Choroid plexus epithelial cell (primary cell): ENCODE measurements around the gene CLASP2.
A peak's percentile ranks its signal among the peaks of the same experiment; 100 is the strongest.

Source experiments
- DNase-seq: peaks from one replicate; pipeline ENCODE4 v3.0.0-alpha.2; 2010; ENCODE audit warnings: low read depth
- H3K4me3 ChIP-seq: 2 replicates; pipeline ENCODE4 v1.5.1; 2011; ENCODE audit warnings: low read depth, mild to moderate bottlenecking, control low read depth, low read length, moderate library complexity
- CTCF ChIP-seq: conservative IDR thresholded peaks from 2 replicates; pipeline ENCODE4 v1.5.1; 2011; ENCODE audit warnings: low read depth, mild to moderate bottlenecking, control low read depth, inconsistent platforms, low read length, moderate library complexity

CLASP2 gene

GRCh38 chr3:33746416-33747116, 28.5 kb upstream of the CLASP2 start:
- no peak overlapping the region for H3K4me3 ChIP-seq
- TF ChIP-seq CTCF, result no peak
- no peak for DNase-seq

- TF ChIP-seq CTCF, result no peak
- DNase-seq, result no peak
- H3K4me3 ChIP-seq, result no peak overlapping the region
Observed at GRCh38 chr3:33737146-33737545, 19.1 kb upstream of the CLASP2 start.

- peak; percentile 41 for TF ChIP-seq CTCF
- DNase-seq, result no peak
- no peak overlapping the region for H3K4me3 ChIP-seq
Observed at GRCh38 chr3:33732394-33732793, 14.3 kb upstream of the CLASP2 start.

GRCh38 chr3:33729993-33730392, 11.9 kb upstream of the CLASP2 start:
- no peak for DNase-seq
- TF ChIP-seq CTCF, result no peak
- H3K4me3 ChIP-seq, result no peak overlapping the region

GRCh38 chr3:33724256-33724655, 6.2 kb upstream of the CLASP2 start:
- TF ChIP-seq CTCF, result no peak
- no peak for DNase-seq
- no peak overlapping the region for H3K4me3 ChIP-seq

- no peak overlapping the region for H3K4me3 ChIP-seq
- DNase-seq, result peak; percentile 73
- no peak for TF ChIP-seq CTCF
Observed at GRCh38 chr3:33722626-33723370, 4.7 kb upstream of the CLASP2 start.
